H4 (cell line): Measurements from ENCODE around the gene ZNF292. TPM values are rescaled to one million over a fixed set of nuclear protein-coding genes. Genes with fewer than 3 reads are reported as not detected.
"Not testable (repeated sequence)": the region's sequence is repeated elsewhere in the genome, so short reads cannot be mapped to it uniquely, and the experiment has no call there.

Experiments used
- DNase-seq: peaks from one replicate; pipeline ENCODE4 v3.0.0-alpha.2; 2015; ENCODE audit warnings: low spot score
- total RNA-seq: library from RNA; depleted of rRNA; stranded (reverse); fragments of >200 nt; shearing (Covaris generic); gene quantifications from 2 replicates; pipeline ENCODE4 v1.2.3, GENCODE V29; 2014

The ZNF292 gene
- total RNA-seq, 1 experiment from 2014 or later = 4.6 TPM

- DNase-seq = no peak
These were observed 5.9 kb downstream of the ZNF292 start for GRCh38 chr6:87161299-87161698.

GRCh38 chr6:87164004-87164403, 8.6 kb downstream of the ZNF292 start:
- no peak for DNase-seq

GRCh38 chr6:87164506-87164905, 9.1 kb downstream of the ZNF292 start:
- no peak for DNase-seq

GRCh38 chr6:87165185-87165584, 9.8 kb downstream of the ZNF292 start:
- DNase-seq = no peak

- no peak for DNase-seq
These were observed 16.7 kb downstream of the ZNF292 start for GRCh38 chr6:87171938-87172633.

- no peak for DNase-seq
These were observed 18.8 kb downstream of the ZNF292 start for GRCh38 chr6:87174078-87174579.

GRCh38 chr6:87176493-87176892, 21.1 kb downstream of the ZNF292 start:
- DNase-seq = no peak

GRCh38 chr6:87180105-87180728, 24.9 kb downstream of the ZNF292 start:
- DNase-seq = no peak

- no peak for DNase-seq
These were observed 26.5 kb downstream of the ZNF292 start for GRCh38 chr6:87181903-87182302.

GRCh38 chr6:87182321-87182720, 27.0 kb downstream of the ZNF292 start:
- DNase-seq = no peak

GRCh38 chr6:87182940-87183339, 27.6 kb downstream of the ZNF292 start:
- no peak for DNase-seq

GRCh38 chr6:87183687-87184086, 28.3 kb downstream of the ZNF292 start:
- no peak for DNase-seq

GRCh38 chr6:87184762-87185250, 29.4 kb downstream of the ZNF292 start:
- DNase-seq = no peak

- no peak for DNase-seq
These were observed 41.0 kb downstream of the ZNF292 start for GRCh38 chr6:87196275-87196842.

GRCh38 chr6:87197547-87197946, 42.2 kb downstream of the ZNF292 start:
- DNase-seq = no peak

GRCh38 chr6:87198022-87198810, 42.9 kb downstream of the ZNF292 start:
- not testable (repeated sequence) for DNase-seq

- DNase-seq = no peak
These were observed 44.4 kb downstream of the ZNF292 start for GRCh38 chr6:87199787-87200186.

- no peak for DNase-seq
These were observed 45.3 kb downstream of the ZNF292 start for GRCh38 chr6:87200469-87201175.

- DNase-seq = no peak
These were observed 48.2 kb downstream of the ZNF292 start for GRCh38 chr6:87203448-87204023.

- DNase-seq = no peak
These were observed 54.4 kb downstream of the ZNF292 start for GRCh38 chr6:87209812-87210211.

GRCh38 chr6:87210979-87211378, 55.6 kb downstream of the ZNF292 start:
- DNase-seq = no peak
